GM12891 (cell line): ENCODE data around the gene GRIN2A.

Source experiments
- POLR2A ChIP-seq: IDR thresholded peaks from 2 replicates; pipeline ENCODE4 v1.6.1; 2011; ENCODE audit warnings: low read depth, low read length, control low read depth
- POLR2AphosphoS5 ChIP-seq: IDR thresholded peaks from 2 replicates; pipeline ENCODE4 v1.6.1; 2011; ENCODE audit warnings: low read depth, low read length, control low read depth
- POU2F2 ChIP-seq: IDR thresholded peaks from 2 replicates; pipeline ENCODE4 v1.6.1; 2011; ENCODE audit warnings: low read depth, mild to moderate bottlenecking, control low read depth, low read length, moderate library complexity
- SPI1 ChIP-seq: IDR thresholded peaks from 2 replicates; pipeline ENCODE4 v1.6.1; 2011; ENCODE audit warnings: low read depth, low read length, control low read depth
- TAF1 ChIP-seq: IDR thresholded peaks from 2 replicates; pipeline ENCODE4 v1.6.1; 2011; ENCODE audit warnings: low read depth, low read length, control low read depth

- TF ChIP-seq POLR2AphosphoS5 (no peak), POLR2A (no peak), SPI1 (no peak), POU2F2 (no peak), TAF1 (no peak)
These were observed 384.9 kb downstream of the GRIN2A start for GRCh38 chr16:9797306-9797705.
